Neural progenitor cell (in vitro differentiated cells): ENCODE results near the gene SLC6A4. TPM values are rescaled to one million over a fixed set of nuclear protein-coding genes. Genes with fewer than 3 reads are reported as not detected.

Experiments used
- DNase-seq: peaks from one replicate; pipeline ENCODE4 v3.0.0-alpha.2; 2016; ENCODE audit warnings: low spot score
- H2AFZ ChIP-seq: fragments of 200-600 bp; sonication (generic); replicated peaks from 2 replicates; pipeline ENCODE4 v1.6.1; 2016; ENCODE audit warnings: antibody characterized with exemption
- H3F3A ChIP-seq: fragments of 200-600 bp; sonication (generic); 2 replicates; pipeline ENCODE4 v1.6.1; 2016; ENCODE audit warnings: antibody characterized with exemption, low read depth
- H3K27ac ChIP-seq: fragments of 200-600 bp; sonication (generic); 2 replicates; pipeline ENCODE4 v1.5.1; 2016; ENCODE audit warnings: mild to moderate bottlenecking
- H3K27me3 ChIP-seq: fragments of 200-600 bp; sonication (generic); 2 replicates; pipeline ENCODE4 v1.6.1; 2016; ENCODE audit warnings: mild to moderate bottlenecking, moderate library complexity
- H3K36me3 ChIP-seq: fragments of 200-600 bp; sonication (generic); 2 replicates; pipeline ENCODE4 v1.5.1; 2016
- H3K4me1 ChIP-seq: fragments of 200-600 bp; sonication (generic); 2 replicates; pipeline ENCODE4 v1.6.1; 2016; ENCODE audit warnings: mixed run types
- H3K4me2 ChIP-seq: fragments of 200-600 bp; sonication (generic); 2 replicates; pipeline ENCODE4 v1.6.1; 2016
- H3K4me3 ChIP-seq: fragments of 200-600 bp; sonication (generic); 2 replicates; pipeline ENCODE4 v1.5.1; 2016
- H3K79me2 ChIP-seq: fragments of 200-600 bp; sonication (generic); 2 replicates; pipeline ENCODE4 v1.6.1; 2016; ENCODE audit warnings: low read depth
- H3K9ac ChIP-seq: fragments of 200-600 bp; sonication (generic); 2 replicates; pipeline ENCODE4 v1.6.1; 2016
- H3K9me3 ChIP-seq: fragments of 200-600 bp; sonication (generic); 2 replicates; pipeline ENCODE4 v1.5.1; 2016; ENCODE audit warnings: low read depth
- H4K20me1 ChIP-seq: fragments of 200-600 bp; sonication (generic); 2 replicates; pipeline ENCODE4 v1.6.1; 2016; ENCODE audit warnings: low read depth
- H3K27ac Mint-ChIP-seq: 3 replicates; pipeline ENCODE4 v1.8.0; 2021; ENCODE audit warnings: mixed read lengths
- H3K27me3 Mint-ChIP-seq: 2 replicates; pipeline ENCODE4 v1.8.0; 2022; ENCODE audit warnings: low read depth, mild to moderate bottlenecking, inconsistent platforms, moderate library complexity, mixed read lengths; ENCODE audit not compliant: insufficient read depth
- H3K36me3 Mint-ChIP-seq: 3 replicates; pipeline ENCODE4 v1.8.0; 2021; ENCODE audit warnings: mixed read lengths
- H3K4me1 Mint-ChIP-seq: 3 replicates; pipeline ENCODE4 v1.8.0; 2021; ENCODE audit warnings: mixed read lengths
- H3K4me3 Mint-ChIP-seq: 3 replicates; pipeline ENCODE4 v1.8.0; 2021; ENCODE audit warnings: mild to moderate bottlenecking, moderate library complexity, mixed read lengths
- H3K9me3 Mint-ChIP-seq: 3 replicates; pipeline ENCODE4 v1.8.0; 2020; ENCODE audit warnings: mixed read lengths
- EZH2 ChIP-seq: fragments of 200-600 bp; sonication (generic); IDR thresholded peaks from 2 replicates; pipeline ENCODE4 v1.6.1; 2017; ENCODE audit warnings: antibody characterized with exemption, mild to moderate bottlenecking, moderate library complexity
- EZH2phosphoT487 ChIP-seq: fragments of 200-600 bp; sonication (generic); IDR thresholded peaks from 2 replicates; pipeline ENCODE4 v1.6.1; 2017; ENCODE audit warnings: antibody characterized with exemption
- total RNA-seq: library from RNA; depleted of rRNA; stranded (reverse); fragments of >200 nt; gene quantifications from 2 replicates; pipeline ENCODE4 v1.2.3, GENCODE V29; 2015; ENCODE audit warnings: low replicate concordance
- TF ChIP-seq, protein P1 (sequence below): fragments of 200-600 bp; sonication (generic); IDR thresholded peaks from 2 replicates; pipeline ENCODE4 v1.5.1; 2017; ENCODE audit warnings: antibody characterized with exemption, mild to moderate bottlenecking

Gene SLC6A4
- total RNA-seq, 1 donor from 2014 or later, result not detected

DNA sequence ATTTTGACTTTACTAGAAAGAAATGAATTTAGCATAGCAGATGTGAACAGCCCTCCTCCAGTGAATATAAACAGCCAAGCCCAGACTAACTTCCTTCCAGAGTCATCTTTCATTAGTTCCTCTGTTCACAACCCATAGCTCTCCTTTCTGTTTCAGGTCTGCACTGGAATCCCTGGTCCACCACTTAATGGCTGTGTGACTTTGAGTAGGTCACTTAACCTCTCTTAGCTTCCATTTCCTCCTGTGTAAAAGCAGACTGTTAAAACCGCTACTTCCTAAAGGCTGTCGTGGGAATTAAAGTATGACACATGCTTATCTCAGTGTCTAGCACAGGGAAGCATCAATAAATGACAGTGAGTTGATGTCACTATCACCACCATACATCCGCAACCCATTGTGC is 7.5 kb downstream of the SLC6A4 start:
- Mint-ChIP-seq H3K4me1 (peaks cover 31% of the 10 kb centered on the region), H3K27me3 (peaks cover 15% of the 10 kb centered on the region), H3K27ac (no peak overlapping the region), H3K36me3 (no peaks in the 10 kb centered on the region), H3K9me3 (no peaks in the 10 kb centered on the region), H3K4me3 (no peak overlapping the region)
- Histone ChIP-seq H3K4me2 (no peak overlapping the region), H4K20me1 (no peaks in the 10 kb centered on the region), H3K9me3 (no peaks in the 10 kb centered on the region), H3K9ac (no peak overlapping the region), H3K4me1 (peaks cover 3% of the 10 kb centered on the region), H3K36me3 (no peaks in the 10 kb centered on the region), H3K79me2 (no peaks in the 10 kb centered on the region), H3K27ac (no peak overlapping the region), H2AFZ (no peak overlapping the region), H3K4me3 (no peak overlapping the region), H3F3A (peaks cover 7% of the 10 kb centered on the region), H3K27me3 (peaks cover 43% of the 10 kb centered on the region)
- TF ChIP-seq EZH2phosphoT487 (no peak), EZH2 (no peak)
- TF ChIP-seq, protein P1, sequence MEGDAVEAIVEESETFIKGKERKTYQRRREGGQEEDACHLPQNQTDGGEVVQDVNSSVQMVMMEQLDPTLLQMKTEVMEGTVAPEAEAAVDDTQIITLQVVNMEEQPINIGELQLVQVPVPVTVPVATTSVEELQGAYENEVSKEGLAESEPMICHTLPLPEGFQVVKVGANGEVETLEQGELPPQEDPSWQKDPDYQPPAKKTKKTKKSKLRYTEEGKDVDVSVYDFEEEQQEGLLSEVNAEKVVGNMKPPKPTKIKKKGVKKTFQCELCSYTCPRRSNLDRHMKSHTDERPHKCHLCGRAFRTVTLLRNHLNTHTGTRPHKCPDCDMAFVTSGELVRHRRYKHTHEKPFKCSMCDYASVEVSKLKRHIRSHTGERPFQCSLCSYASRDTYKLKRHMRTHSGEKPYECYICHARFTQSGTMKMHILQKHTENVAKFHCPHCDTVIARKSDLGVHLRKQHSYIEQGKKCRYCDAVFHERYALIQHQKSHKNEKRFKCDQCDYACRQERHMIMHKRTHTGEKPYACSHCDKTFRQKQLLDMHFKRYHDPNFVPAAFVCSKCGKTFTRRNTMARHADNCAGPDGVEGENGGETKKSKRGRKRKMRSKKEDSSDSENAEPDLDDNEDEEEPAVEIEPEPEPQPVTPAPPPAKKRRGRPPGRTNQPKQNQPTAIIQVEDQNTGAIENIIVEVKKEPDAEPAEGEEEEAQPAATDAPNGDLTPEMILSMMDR, result no peak
- DNase-seq, result no peak

DNA sequence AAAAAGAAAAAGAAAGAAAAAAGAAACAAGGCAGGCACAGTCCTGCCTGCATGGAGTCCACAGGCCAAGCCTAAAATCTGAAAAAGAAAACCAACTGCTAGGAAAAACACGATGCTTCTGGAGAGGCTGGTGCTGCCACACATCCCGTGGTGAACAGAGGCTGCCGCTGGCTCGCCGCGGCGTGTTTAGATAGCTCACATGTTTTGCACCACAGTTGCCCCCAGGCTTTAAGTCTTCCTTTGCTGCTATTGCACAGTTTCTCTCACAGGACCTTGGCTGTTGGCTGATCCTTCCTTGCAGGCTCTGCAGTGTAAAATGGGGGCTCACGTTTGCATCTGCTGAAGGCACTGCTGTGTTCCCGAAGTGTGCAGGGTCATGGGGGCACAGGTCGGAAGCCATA is 8.6 kb downstream of the SLC6A4 start:
- Mint-ChIP-seq H3K27ac (no peak overlapping the region), H3K27me3 (peaks cover 11% of the 10 kb centered on the region), H3K4me3 (no peak overlapping the region), H3K9me3 (no peaks in the 10 kb centered on the region), H3K4me1 (peaks cover 43% of the 10 kb centered on the region), H3K36me3 (no peaks in the 10 kb centered on the region)
- H3K4me1 ChIP-seq, result peaks cover 14% of the 10 kb centered on the region
- no peak overlapping the region for H3K9ac ChIP-seq
- no peak overlapping the region for H3K4me2 ChIP-seq
- H3F3A ChIP-seq, result peaks cover 13% of the 10 kb centered on the region
- no peaks in the 10 kb centered on the region for H3K9me3 ChIP-seq
- H4K20me1 ChIP-seq, result no peaks in the 10 kb centered on the region
- H3K4me3 ChIP-seq, result no peak overlapping the region
- peaks cover 31% of the 10 kb centered on the region for H3K27me3 ChIP-seq
- H3K27ac ChIP-seq, result no peak overlapping the region
- TF ChIP-seq, protein P1, result no peak
- no peak for TF ChIP-seq EZH2phosphoT487
- TF ChIP-seq EZH2, result no peak
- DNase-seq, result no peak
- no peaks in the 10 kb centered on the region for H3K79me2 ChIP-seq
- H2AFZ ChIP-seq, result no peak overlapping the region
- no peaks in the 10 kb centered on the region for H3K36me3 ChIP-seq

DNA sequence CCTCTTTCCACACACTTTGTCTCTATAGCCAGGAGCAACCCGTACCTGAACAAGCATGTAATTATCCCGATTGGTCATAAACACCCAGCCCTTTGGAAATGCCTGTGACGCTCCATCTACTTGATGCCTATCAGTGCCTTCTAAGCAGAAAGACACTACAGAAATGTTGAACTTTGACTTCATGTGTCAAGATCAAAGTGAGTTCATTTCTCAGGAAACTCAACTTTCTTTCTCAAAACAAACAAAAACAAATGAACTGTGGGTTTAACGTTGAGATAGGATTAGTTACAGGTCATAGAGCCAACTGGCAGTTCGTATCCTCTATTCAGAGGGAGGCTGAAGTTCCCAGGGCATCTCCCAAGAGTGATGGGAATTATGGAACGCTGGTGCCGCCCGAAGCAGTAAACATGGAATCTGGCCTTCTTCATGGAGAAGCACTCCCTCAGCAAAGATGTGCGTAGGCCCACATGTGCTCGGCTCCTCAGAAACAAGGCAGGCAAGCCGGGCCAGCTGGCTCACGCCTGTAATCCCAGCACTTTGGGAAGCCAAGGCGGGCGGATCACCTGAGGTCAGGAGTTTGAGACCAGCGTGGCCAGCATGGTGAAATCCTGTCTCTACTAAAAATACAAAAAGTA is 9.5 kb downstream of the SLC6A4 start:
- Histone ChIP-seq H3K4me2 (no peak overlapping the region), H3K79me2 (no peaks in the 10 kb centered on the region), H3K4me3 (no peak overlapping the region), H3K4me1 (peaks cover 16% of the 10 kb centered on the region), H4K20me1 (no peaks in the 10 kb centered on the region), H2AFZ (no peak overlapping the region), H3K36me3 (no peaks in the 10 kb centered on the region), H3K27ac (no peak overlapping the region), H3F3A (peaks cover 13% of the 10 kb centered on the region), H3K27me3 (peaks cover 23% of the 10 kb centered on the region), H3K9ac (no peak overlapping the region), H3K9me3 (no peaks in the 10 kb centered on the region)
- no peak overlapping the region for H3K4me3 Mint-ChIP-seq
- H3K4me1 Mint-ChIP-seq, result peaks cover 46% of the 10 kb centered on the region
- peaks cover 14% of the 10 kb centered on the region for H3K27me3 Mint-ChIP-seq
- TF ChIP-seq EZH2phosphoT487, result no peak
- no peak for TF ChIP-seq EZH2
- TF ChIP-seq, protein P1, result no peak
- no peaks in the 10 kb centered on the region for H3K36me3 Mint-ChIP-seq
- H3K9me3 Mint-ChIP-seq, result no peaks in the 10 kb centered on the region
- DNase-seq, result no peak
- H3K27ac Mint-ChIP-seq, result no peak overlapping the region
